Calu3 (cell line): ENCODE measurements around the gene TNIP2. TPM values are rescaled to one million over a fixed set of nuclear protein-coding genes. Genes with fewer than 3 reads are reported as not detected.

ENCODE experiments used
- BruUV-seq: library from RNA; stranded (reverse); fragments of 400-500 nt; replicated peaks from 2 replicates; lab custom pipeline; 2021; lab: Mats Ljungman, UMichigan
- CTCF ChIA-PET: fragments of 300-600 bp; sonication (Branson Sonifier 250); formaldehyde crosslinking; loops from one replicate; lab custom pipeline; 2022; ENCODE audit warnings: antibody characterized with exemption; lab: Charles Lee
- DNase-seq: peaks from one replicate; pipeline ENCODE4 v3.0.0; 2022
- H3K27ac Mint-ChIP-seq: one replicate; pipeline ENCODE4 v1.8.0; 2022; ENCODE audit warnings: mixed read lengths; ENCODE audit not compliant: unreplicated experiment
- H3K27me3 Mint-ChIP-seq: one replicate; pipeline ENCODE4 v1.8.0; 2022; ENCODE audit warnings: mixed read lengths; ENCODE audit not compliant: unreplicated experiment
- H3K36me3 Mint-ChIP-seq: one replicate; pipeline ENCODE4 v1.8.0; 2022; ENCODE audit warnings: mild to moderate bottlenecking, moderate library complexity, mixed read lengths; ENCODE audit not compliant: insufficient read depth, unreplicated experiment
- H3K4me1 Mint-ChIP-seq: one replicate; pipeline ENCODE4 v1.8.0; 2022; ENCODE audit warnings: mild to moderate bottlenecking, low read depth, mixed read lengths; ENCODE audit not compliant: unreplicated experiment
- H3K4me3 Mint-ChIP-seq: one replicate; pipeline ENCODE4 v1.8.0; 2022; ENCODE audit warnings: mild to moderate bottlenecking, low read depth, moderate library complexity, mixed read lengths; ENCODE audit not compliant: unreplicated experiment
- H3K9me3 Mint-ChIP-seq: one replicate; pipeline ENCODE4 v1.8.0; 2022; ENCODE audit warnings: low read depth, mixed read lengths; ENCODE audit not compliant: unreplicated experiment
- CTCF ChIP-seq: fragments of 200-600 bp; IDR thresholded peaks from one replicate; pipeline ENCODE4 v1.8.0; 2022; ENCODE audit warnings: antibody characterized with exemption; ENCODE audit not compliant: unreplicated experiment
- intact Hi-C: fragments of 100-400 bp; cut with micrococcal nuclease; formaldehyde crosslinking; loops from one replicate; pipeline ENCODE4 v1.10.0; 2022; ENCODE audit not compliant: unreplicated experiment
- total RNA-seq: library from RNA; stranded (reverse); gene quantifications from 2 replicates; pipeline ENCODE4 v1.2.3, GENCODE V29; 2022

TNIP2 gene
- total RNA-seq, 1 experiment from 2014 or later: 18.7 TPM

- CTCF ChIA-PET: interaction anchor here (0.6 kb wide), 1 partner anchor 205 kb away, joined by 3 read pairs; no protein-coding TSS in a partner anchor
- intact Hi-C loops: no loop called here
These were observed 5.1 kb upstream of the TNIP2 start for GRCh38 chr4:2761035-2761923.

GRCh38 chr4:2757426-2757825 lies 1.3 kb upstream of the TNIP2 start:
- CTCF ChIA-PET: no interaction called here
- DNase-seq: no peak
- intact Hi-C loops: no loop called here
- Mint-ChIP-seq H3K27ac (no peak overlapping the region), H3K4me3 (no peak overlapping the region), H3K4me1 (peaks cover 19% of the 10 kb centered on the region), H3K9me3 (no peaks in the 10 kb centered on the region), H3K36me3 (peaks cover 14% of the 10 kb centered on the region), H3K27me3 (no peaks in the 10 kb centered on the region)
- BruUV-seq: no TSS peak
- no peak for TF ChIP-seq CTCF

More at GRCh38 chr4:2761035-2761923, 5.1 kb upstream of the TNIP2 start:
- Mint-ChIP-seq H3K27me3 (peaks cover 7% of the 10 kb centered on the region), H3K36me3 (no peaks in the 10 kb centered on the region), H3K27ac (no peak overlapping the region), H3K4me1 (peaks cover 10% of the 10 kb centered on the region), H3K9me3 (no peaks in the 10 kb centered on the region), H3K4me3 (no peak overlapping the region)
- BruUV-seq: no TSS peak
- peak; percentile 57 for DNase-seq
- TF ChIP-seq CTCF: no peak

GRCh38 chr4:2756691-2757350 lies 685 bp upstream of the TNIP2 start:
- CTCF ChIA-PET: interaction anchor here (0.6 to 1.4 kb wide), 2 partner anchors 207 to 280 kb away, joined by 3 read pairs; partner anchors contain the start of gene GRK4
- Mint-ChIP-seq H3K27me3 (no peaks in the 10 kb centered on the region), H3K27ac (no peak overlapping the region), H3K36me3 (peaks cover 14% of the 10 kb centered on the region), H3K4me1 (peaks cover 19% of the 10 kb centered on the region), H3K4me3 (peak overlapping the region; percentile 17), H3K9me3 (no peaks in the 10 kb centered on the region)
- BruUV-seq: no TSS peak
- intact Hi-C loops: no loop called here
- no peak for TF ChIP-seq CTCF
- DNase-seq: no peak

GRCh38 chr4:2754848-2755819 lies 1.0 kb downstream of the TNIP2 start:
- H3K36me3 Mint-ChIP-seq: peaks cover 14% of the 10 kb centered on the region
- no peaks in the 10 kb centered on the region for H3K27me3 Mint-ChIP-seq
- peaks cover 9% of the 10 kb centered on the region for H3K4me1 Mint-ChIP-seq
- CTCF ChIA-PET: no interaction called here
- intact Hi-C loops: no loop called here
- H3K4me3 Mint-ChIP-seq: peak overlapping the region; percentile 83
- DNase-seq: no peak
- H3K27ac Mint-ChIP-seq: peak overlapping the region; percentile 75
- no peaks in the 10 kb centered on the region for H3K9me3 Mint-ChIP-seq
- no peak for TF ChIP-seq CTCF
- no TSS peak for BruUV-seq
